WTC11 (cell line): Measurements from ENCODE around the gene LAMTOR4. TPM values are rescaled to one million over a fixed set of nuclear protein-coding genes. Genes with fewer than 3 reads are reported as not detected.

Source experiments
- ATAC-seq: fragments of 200-7000 bp; cut with Tn5 transposase; 2 replicates; pipeline ENCODE4 v1.10.0; 2021; ENCODE audit warnings: mild to moderate bottlenecking, moderate library complexity
- Bru-seq: library from RNA; stranded (reverse); fragments of 400-500 nt; gene quantifications from one replicate; lab custom pipeline; 2021; lab: Mats Ljungman, UMichigan
- CTCF ChIA-PET: fragments of 300-600 bp; sonication (Branson Sonifier 250); formaldehyde crosslinking; loops from one replicate; lab custom pipeline; 2021; ENCODE audit warnings: antibody characterized with exemption; lab: Charles Lee
- POLR2A ChIA-PET: fragments of 350-600 bp; sonication (Branson Sonifier 250); formaldehyde crosslinking; loops from one replicate; lab custom pipeline; 2021; ENCODE audit warnings: antibody characterized with exemption; lab: Charles Lee
- DNase-seq: peaks from one replicate; pipeline ENCODE4 v3.0.0; 2021; ENCODE audit warnings: low spot score
- H3K27ac Mint-ChIP-seq: 2 replicates; pipeline ENCODE4 v1.8.0; 2021; ENCODE audit warnings: mixed read lengths
- H3K27me3 Mint-ChIP-seq: 2 replicates; pipeline ENCODE4 v1.8.0; 2021; ENCODE audit warnings: low read depth, mild to moderate bottlenecking, moderate library complexity, mixed read lengths
- H3K36me3 Mint-ChIP-seq: 2 replicates; pipeline ENCODE4 v1.8.0; 2021; ENCODE audit warnings: mixed read lengths
- H3K4me1 Mint-ChIP-seq: 2 replicates; pipeline ENCODE4 v1.8.0; 2022; ENCODE audit warnings: mixed read lengths
- H3K4me3 Mint-ChIP-seq: 2 replicates; pipeline ENCODE4 v1.8.0; 2021; ENCODE audit warnings: mild to moderate bottlenecking, moderate library complexity, mixed read lengths
- H3K9me3 Mint-ChIP-seq: 2 replicates; pipeline ENCODE4 v1.8.0; 2021; ENCODE audit warnings: mixed read lengths
- ETV6 ChIP-seq: sonication (generic); formaldehyde crosslinking; IDR thresholded peaks from 2 replicates; pipeline ENCODE4 v1.8.1; 2022; ENCODE audit warnings: mild to moderate bottlenecking, missing genetic modification reagents
- GABPB1 ChIP-seq: sonication (generic); formaldehyde crosslinking; IDR thresholded peaks from 2 replicates; pipeline ENCODE4 v1.8.1; 2023; ENCODE audit warnings: mild to moderate bottlenecking, missing genetic modification reagents
- JUN ChIP-seq: sonication (generic); formaldehyde crosslinking; IDR thresholded peaks from 2 replicates; pipeline ENCODE4 v1.8.0; 2023; ENCODE audit warnings: mild to moderate bottlenecking, missing genetic modification reagents
- MYBL2 ChIP-seq: sonication (generic); formaldehyde crosslinking; IDR thresholded peaks from 2 replicates; pipeline ENCODE4 v1.8.1; 2023; ENCODE audit warnings: mild to moderate bottlenecking, moderate library complexity, missing genetic modification reagents
- NFYB ChIP-seq: sonication (generic); formaldehyde crosslinking; conservative IDR thresholded peaks from 2 replicates; pipeline ENCODE4 v1.8.0; 2022; ENCODE audit warnings: low read depth, missing genetic modification reagents
- SP1 ChIP-seq: sonication (generic); formaldehyde crosslinking; conservative IDR thresholded peaks from 2 replicates; pipeline ENCODE4 v1.8.1; 2022; ENCODE audit warnings: missing genetic modification reagents
- TCF7 ChIP-seq: sonication (generic); formaldehyde crosslinking; IDR thresholded peaks from 2 replicates; pipeline ENCODE4 v1.8.0; 2022; ENCODE audit warnings: mild to moderate bottlenecking, low read depth, missing genetic modification reagents, moderate library complexity
- TEAD1 ChIP-seq: sonication (generic); formaldehyde crosslinking; IDR thresholded peaks from 2 replicates; pipeline ENCODE4 v1.8.0; 2022; ENCODE audit warnings: mild to moderate bottlenecking, missing genetic modification reagents
- ZBTB21 ChIP-seq: sonication (generic); formaldehyde crosslinking; IDR thresholded peaks from 2 replicates; pipeline ENCODE4 v1.8.1; 2023; ENCODE audit warnings: mild to moderate bottlenecking, missing genetic modification reagents, borderline replicate concordance
- ZNF671 ChIP-seq: fragments of 250-450 bp; sonication (Bioruptor Pico); IDR thresholded peaks from 2 replicates; pipeline ENCODE4 v1.8.0; 2021; ENCODE audit warnings: mild to moderate bottlenecking
- long read RNA-seq, 3 experiments: library from RNA in 1 of 3; library from capped mRNA in 1 of 3; library from polyadenylated mRNA in 1 of 3; unstranded in 2 of 3; stranded (forward) in 1 of 3; transcript quantifications; one replicate each; pipeline ENCODE4 v2.0.0, GENCODE V29; 2021
- total RNA-seq: library from RNA; stranded (reverse); gene quantifications from 3 replicates; pipeline ENCODE4 v1.2.3, GENCODE V29; 2021
- TF ChIP-seq, protein P1 (sequence below): sonication (generic); formaldehyde crosslinking; IDR thresholded peaks from 2 replicates; pipeline ENCODE4 v1.8.0; 2022; ENCODE audit warnings: missing genetic modification reagents
- TF ChIP-seq, protein P2 (sequence below): sonication (generic); formaldehyde crosslinking; IDR thresholded peaks from 2 replicates; pipeline ENCODE4 v1.8.0; 2023; ENCODE audit warnings: mild to moderate bottlenecking, missing genetic modification reagents
- TF ChIP-seq, protein P3 (sequence below): sonication (generic); formaldehyde crosslinking; IDR thresholded peaks from 2 replicates; pipeline ENCODE4 v1.8.0; 2022; ENCODE audit warnings: mild to moderate bottlenecking, missing genetic modification reagents
- TF ChIP-seq, protein P4 (sequence below): sonication (generic); formaldehyde crosslinking; IDR thresholded peaks from 2 replicates; pipeline ENCODE4 v1.8.1; 2022; ENCODE audit warnings: mild to moderate bottlenecking, moderate library complexity, missing genetic modification reagents
- TF ChIP-seq, protein P5 (sequence below): fragments of 250-450 bp; sonication (Bioruptor Pico); IDR thresholded peaks from 2 replicates; pipeline ENCODE4 v1.9.0; 2021; ENCODE audit warnings: mild to moderate bottlenecking
- TF ChIP-seq, protein P6 (sequence below): sonication (generic); formaldehyde crosslinking; IDR thresholded peaks from 2 replicates; pipeline ENCODE4 v1.8.0; 2023; ENCODE audit warnings: missing genetic modification reagents, mild to moderate bottlenecking, borderline replicate concordance
- TF ChIP-seq, protein P7 (sequence below): sonication (generic); formaldehyde crosslinking; IDR thresholded peaks from 2 replicates; pipeline ENCODE4 v1.8.1; 2023; ENCODE audit warnings: mild to moderate bottlenecking, missing genetic modification reagents, moderate library complexity
- TF ChIP-seq, protein P8 (sequence below): sonication (generic); formaldehyde crosslinking; IDR thresholded peaks from 2 replicates; pipeline ENCODE4 v1.8.0; 2022; ENCODE audit warnings: mild to moderate bottlenecking, missing genetic modification reagents

The LAMTOR4 gene
- total RNA-seq (199 to 235 TPM (median 227 TPM) in 3 replicates), Bru-seq, nascent RNA (percentile 89 among the genes with signal in this experiment)
- long read RNA-seq, experiment 1, transcript LAMTOR4-204 (3 exons, 371 nt): minor isoform, 13 of 150 reads
- long read RNA-seq, experiment 1, transcript LAMTOR4-201 (4 exons, 605 nt): major isoform, 94 of 150 reads
- long read RNA-seq, experiment 1, transcript LAMTOR4-205 (4 exons, 621 nt): minor isoform, 11 of 150 reads
- long read RNA-seq, experiment 1, partial matches to known transcripts: 3 of 150 reads
- long read RNA-seq, experiment 1, other reads (novel, unspliced or antisense): 20 of 150 reads
- long read RNA-seq, experiment 2, transcript LAMTOR4-205 (4 exons, 621 nt): minor isoform, 10 of 179 reads
- long read RNA-seq, experiment 2, transcript LAMTOR4-204 (3 exons, 371 nt): major isoform, 64 of 179 reads
- long read RNA-seq, experiment 2, transcript LAMTOR4-201 (4 exons, 605 nt): minor isoform, 54 of 179 reads
- long read RNA-seq, experiment 2, partial matches to known transcripts: 25 of 179 reads
- long read RNA-seq, experiment 2, other reads (novel, unspliced or antisense): 19 of 179 reads
- long read RNA-seq, experiment 3, partial matches to known transcripts: 3 of 9 reads
- long read RNA-seq, experiment 3, other reads (novel, unspliced or antisense): 0 of 9 reads

DNA sequence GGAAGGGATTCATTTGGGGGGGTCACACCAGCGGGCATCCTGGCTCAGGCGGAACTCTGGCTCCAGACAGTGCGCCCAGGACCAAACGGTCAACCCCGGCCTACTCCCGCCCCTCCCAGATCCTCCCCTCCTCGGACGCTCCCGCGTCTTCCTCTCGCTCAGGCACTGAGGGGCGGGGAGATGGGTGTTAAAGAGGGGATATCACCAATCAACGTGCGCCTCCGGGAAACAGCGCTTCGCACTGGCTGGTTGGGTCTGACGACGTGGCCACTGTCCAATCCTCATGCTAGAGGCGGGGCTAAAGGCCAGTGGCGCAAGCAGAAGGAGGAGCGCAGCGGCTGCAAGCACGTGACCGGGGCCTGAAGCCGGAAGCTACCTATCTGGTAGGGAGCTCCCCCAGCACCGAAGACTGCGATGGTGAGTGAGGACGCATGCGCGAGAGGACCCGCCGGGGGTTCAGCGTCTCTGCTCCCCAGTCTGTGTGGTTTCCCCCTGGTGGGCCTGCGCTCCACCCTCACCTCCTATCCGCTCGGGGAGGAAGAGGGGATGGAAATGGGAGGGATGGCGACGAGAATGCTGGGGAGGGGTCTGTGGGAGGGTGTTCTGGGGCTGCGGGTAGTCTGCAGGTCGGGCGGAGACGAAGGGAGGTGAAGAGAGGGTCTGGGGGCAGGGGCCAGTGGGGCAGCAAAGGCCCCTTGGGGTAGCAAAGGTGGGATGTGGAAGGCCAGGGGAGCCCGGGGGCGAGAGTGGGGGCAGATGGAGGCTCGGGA lies at the start of gene LAMTOR4:
Gene LAMTOR4, plus strand, starts transcription at position 360 of the 770 bp plus-strand sequence. Its CDS starts 55 bp downstream, at position 415.
- H3K9me3 Mint-ChIP-seq: peaks cover 11% of the 10 kb centered on the region
- H3K4me3 Mint-ChIP-seq: peak within 1 kb of the TSS; percentile 99
- peaks cover 3% of the 10 kb centered on the region; the same call in 1 of the 2 replicates for H3K27me3 Mint-ChIP-seq
- H3K27ac Mint-ChIP-seq: peak within 1 kb of the TSS; percentile 99
- CTCF ChIA-PET: interaction anchor here (0.6 to 3.1 kb wide), 15 partner anchors 9 to 320 kb away, joined by 3 to 49 read pairs (median 4); partner anchors contain the start of genes AP4M1 and GAL3ST4
- H3K36me3 Mint-ChIP-seq: peaks cover 24% of the 10 kb centered on the region
- DNase-seq (peak; percentile 99), ATAC-seq (peak; percentile 98)
- peaks cover 20% of the 10 kb centered on the region for H3K4me1 Mint-ChIP-seq
- POLR2A ChIA-PET: interaction anchor here (0.6 to 1.6 kb wide), 13 partner anchors 9 to 960 kb away, joined by 3 to 5 read pairs (median 3); partner anchors contain the start of genes AP4M1, GAL3ST4, GPC2 and MBLAC1
- TF ChIP-seq MYBL2 (0 out of 2 replicates have a peak, but pooled peaks have one; percentile 25), ZNF671 (CRISPR knock-in tag) (0 out of 2 replicates have a peak, but pooled peaks have one; percentile 13), NFYB (CRISPR knock-in tag) (peak; percentile 91), GABPB1 (peak; percentile 57; the same call in 1 of the 2 replicates), JUN (CRISPR knock-in tag) (no peak), SP1 (peak; percentile 84), ETV6 (peak; percentile 75; the same call in 1 of the 2 replicates), TCF7 (CRISPR knock-in tag) (no peak), TEAD1 (CRISPR knock-in tag) (0 out of 2 replicates have a peak, but pooled peaks have one; percentile 28), ZBTB21 (CRISPR knock-in tag) (no peak)
- TF ChIP-seq, protein P1, sequence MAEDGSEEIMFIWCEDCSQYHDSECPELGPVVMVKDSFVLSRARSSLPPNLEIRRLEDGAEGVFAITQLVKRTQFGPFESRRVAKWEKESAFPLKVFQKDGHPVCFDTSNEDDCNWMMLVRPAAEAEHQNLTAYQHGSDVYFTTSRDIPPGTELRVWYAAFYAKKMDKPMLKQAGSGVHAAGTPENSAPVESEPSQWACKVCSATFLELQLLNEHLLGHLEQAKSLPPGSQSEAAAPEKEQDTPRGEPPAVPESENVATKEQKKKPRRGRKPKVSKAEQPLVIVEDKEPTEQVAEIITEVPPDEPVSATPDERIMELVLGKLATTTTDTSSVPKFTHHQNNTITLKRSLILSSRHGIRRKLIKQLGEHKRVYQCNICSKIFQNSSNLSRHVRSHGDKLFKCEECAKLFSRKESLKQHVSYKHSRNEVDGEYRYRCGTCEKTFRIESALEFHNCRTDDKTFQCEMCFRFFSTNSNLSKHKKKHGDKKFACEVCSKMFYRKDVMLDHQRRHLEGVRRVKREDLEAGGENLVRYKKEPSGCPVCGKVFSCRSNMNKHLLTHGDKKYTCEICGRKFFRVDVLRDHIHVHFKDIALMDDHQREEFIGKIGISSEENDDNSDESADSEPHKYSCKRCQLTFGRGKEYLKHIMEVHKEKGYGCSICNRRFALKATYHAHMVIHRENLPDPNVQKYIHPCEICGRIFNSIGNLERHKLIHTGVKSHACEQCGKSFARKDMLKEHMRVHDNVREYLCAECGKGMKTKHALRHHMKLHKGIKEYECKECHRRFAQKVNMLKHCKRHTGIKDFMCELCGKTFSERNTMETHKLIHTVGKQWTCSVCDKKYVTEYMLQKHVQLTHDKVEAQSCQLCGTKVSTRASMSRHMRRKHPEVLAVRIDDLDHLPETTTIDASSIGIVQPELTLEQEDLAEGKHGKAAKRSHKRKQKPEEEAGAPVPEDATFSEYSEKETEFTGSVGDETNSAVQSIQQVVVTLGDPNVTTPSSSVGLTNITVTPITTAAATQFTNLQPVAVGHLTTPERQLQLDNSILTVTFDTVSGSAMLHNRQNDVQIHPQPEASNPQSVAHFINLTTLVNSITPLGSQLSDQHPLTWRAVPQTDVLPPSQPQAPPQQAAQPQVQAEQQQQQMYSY (CRISPR knock-in tag): peak; percentile 79
- TF ChIP-seq, protein P2, sequence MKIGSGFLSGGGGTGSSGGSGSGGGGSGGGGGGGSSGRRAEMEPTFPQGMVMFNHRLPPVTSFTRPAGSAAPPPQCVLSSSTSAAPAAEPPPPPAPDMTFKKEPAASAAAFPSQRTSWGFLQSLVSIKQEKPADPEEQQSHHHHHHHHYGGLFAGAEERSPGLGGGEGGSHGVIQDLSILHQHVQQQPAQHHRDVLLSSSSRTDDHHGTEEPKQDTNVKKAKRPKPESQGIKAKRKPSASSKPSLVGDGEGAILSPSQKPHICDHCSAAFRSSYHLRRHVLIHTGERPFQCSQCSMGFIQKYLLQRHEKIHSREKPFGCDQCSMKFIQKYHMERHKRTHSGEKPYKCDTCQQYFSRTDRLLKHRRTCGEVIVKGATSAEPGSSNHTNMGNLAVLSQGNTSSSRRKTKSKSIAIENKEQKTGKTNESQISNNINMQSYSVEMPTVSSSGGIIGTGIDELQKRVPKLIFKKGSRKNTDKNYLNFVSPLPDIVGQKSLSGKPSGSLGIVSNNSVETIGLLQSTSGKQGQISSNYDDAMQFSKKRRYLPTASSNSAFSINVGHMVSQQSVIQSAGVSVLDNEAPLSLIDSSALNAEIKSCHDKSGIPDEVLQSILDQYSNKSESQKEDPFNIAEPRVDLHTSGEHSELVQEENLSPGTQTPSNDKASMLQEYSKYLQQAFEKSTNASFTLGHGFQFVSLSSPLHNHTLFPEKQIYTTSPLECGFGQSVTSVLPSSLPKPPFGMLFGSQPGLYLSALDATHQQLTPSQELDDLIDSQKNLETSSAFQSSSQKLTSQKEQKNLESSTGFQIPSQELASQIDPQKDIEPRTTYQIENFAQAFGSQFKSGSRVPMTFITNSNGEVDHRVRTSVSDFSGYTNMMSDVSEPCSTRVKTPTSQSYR (CRISPR knock-in tag): 0 out of 2 replicates have a peak, but pooled peaks have one; percentile 33
- TF ChIP-seq, protein P3, sequence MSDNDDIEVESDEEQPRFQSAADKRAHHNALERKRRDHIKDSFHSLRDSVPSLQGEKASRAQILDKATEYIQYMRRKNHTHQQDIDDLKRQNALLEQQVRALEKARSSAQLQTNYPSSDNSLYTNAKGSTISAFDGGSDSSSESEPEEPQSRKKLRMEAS (CRISPR knock-in tag): peak; percentile 86
- TF ChIP-seq, protein P4, sequence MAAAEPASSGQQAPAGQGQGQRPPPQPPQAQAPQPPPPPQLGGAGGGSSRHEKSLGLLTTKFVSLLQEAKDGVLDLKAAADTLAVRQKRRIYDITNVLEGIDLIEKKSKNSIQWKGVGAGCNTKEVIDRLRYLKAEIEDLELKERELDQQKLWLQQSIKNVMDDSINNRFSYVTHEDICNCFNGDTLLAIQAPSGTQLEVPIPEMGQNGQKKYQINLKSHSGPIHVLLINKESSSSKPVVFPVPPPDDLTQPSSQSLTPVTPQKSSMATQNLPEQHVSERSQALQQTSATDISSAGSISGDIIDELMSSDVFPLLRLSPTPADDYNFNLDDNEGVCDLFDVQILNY (CRISPR knock-in tag): 0 out of 2 replicates have a peak, but pooled peaks have one; percentile 64
- TF ChIP-seq, protein P5, sequence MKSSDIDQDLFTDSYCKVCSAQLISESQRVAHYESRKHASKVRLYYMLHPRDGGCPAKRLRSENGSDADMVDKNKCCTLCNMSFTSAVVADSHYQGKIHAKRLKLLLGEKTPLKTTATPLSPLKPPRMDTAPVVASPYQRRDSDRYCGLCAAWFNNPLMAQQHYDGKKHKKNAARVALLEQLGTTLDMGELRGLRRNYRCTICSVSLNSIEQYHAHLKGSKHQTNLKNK (CRISPR knock-in tag): 0 out of 2 replicates have a peak, but pooled peaks have one; percentile 15
- TF ChIP-seq, protein P6, sequence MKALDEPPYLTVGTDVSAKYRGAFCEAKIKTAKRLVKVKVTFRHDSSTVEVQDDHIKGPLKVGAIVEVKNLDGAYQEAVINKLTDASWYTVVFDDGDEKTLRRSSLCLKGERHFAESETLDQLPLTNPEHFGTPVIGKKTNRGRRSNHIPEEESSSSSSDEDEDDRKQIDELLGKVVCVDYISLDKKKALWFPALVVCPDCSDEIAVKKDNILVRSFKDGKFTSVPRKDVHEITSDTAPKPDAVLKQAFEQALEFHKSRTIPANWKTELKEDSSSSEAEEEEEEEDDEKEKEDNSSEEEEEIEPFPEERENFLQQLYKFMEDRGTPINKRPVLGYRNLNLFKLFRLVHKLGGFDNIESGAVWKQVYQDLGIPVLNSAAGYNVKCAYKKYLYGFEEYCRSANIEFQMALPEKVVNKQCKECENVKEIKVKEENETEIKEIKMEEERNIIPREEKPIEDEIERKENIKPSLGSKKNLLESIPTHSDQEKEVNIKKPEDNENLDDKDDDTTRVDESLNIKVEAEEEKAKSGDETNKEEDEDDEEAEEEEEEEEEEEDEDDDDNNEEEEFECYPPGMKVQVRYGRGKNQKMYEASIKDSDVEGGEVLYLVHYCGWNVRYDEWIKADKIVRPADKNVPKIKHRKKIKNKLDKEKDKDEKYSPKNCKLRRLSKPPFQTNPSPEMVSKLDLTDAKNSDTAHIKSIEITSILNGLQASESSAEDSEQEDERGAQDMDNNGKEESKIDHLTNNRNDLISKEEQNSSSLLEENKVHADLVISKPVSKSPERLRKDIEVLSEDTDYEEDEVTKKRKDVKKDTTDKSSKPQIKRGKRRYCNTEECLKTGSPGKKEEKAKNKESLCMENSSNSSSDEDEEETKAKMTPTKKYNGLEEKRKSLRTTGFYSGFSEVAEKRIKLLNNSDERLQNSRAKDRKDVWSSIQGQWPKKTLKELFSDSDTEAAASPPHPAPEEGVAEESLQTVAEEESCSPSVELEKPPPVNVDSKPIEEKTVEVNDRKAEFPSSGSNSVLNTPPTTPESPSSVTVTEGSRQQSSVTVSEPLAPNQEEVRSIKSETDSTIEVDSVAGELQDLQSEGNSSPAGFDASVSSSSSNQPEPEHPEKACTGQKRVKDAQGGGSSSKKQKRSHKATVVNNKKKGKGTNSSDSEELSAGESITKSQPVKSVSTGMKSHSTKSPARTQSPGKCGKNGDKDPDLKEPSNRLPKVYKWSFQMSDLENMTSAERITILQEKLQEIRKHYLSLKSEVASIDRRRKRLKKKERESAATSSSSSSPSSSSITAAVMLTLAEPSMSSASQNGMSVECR (CRISPR knock-in tag): 0 out of 2 replicates have a peak, but pooled peaks have one; percentile 40
- TF ChIP-seq, protein P7, sequence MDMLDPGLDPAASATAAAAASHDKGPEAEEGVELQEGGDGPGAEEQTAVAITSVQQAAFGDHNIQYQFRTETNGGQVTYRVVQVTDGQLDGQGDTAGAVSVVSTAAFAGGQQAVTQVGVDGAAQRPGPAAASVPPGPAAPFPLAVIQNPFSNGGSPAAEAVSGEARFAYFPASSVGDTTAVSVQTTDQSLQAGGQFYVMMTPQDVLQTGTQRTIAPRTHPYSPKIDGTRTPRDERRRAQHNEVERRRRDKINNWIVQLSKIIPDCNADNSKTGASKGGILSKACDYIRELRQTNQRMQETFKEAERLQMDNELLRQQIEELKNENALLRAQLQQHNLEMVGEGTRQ (CRISPR knock-in tag): peak; percentile 97
- TF ChIP-seq, protein P8, sequence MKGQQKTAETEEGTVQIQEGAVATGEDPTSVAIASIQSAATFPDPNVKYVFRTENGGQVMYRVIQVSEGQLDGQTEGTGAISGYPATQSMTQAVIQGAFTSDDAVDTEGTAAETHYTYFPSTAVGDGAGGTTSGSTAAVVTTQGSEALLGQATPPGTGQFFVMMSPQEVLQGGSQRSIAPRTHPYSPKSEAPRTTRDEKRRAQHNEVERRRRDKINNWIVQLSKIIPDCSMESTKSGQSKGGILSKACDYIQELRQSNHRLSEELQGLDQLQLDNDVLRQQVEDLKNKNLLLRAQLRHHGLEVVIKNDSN: peak; percentile 97
